Stomach (tissue), 9 donors: Measurements from ENCODE around the gene ZNF709. TPM values are rescaled to one million over a fixed set of nuclear protein-coding genes. Genes with fewer than 3 reads are reported as not detected.

Source experiments
- DNase-seq, 2 donors: peaks; one replicate each; pipeline versions ENCODE4 v3.0.0 to v3.0.0-alpha.2; 2013 to 2019
- H3K27ac ChIP-seq, 5 donors: fragments of 200-600 bp in 4 of 5; sonication (generic) in 4 of 5; one replicate each; pipeline ENCODE4 v1.5.1; 2013 to 2019; ENCODE audit warnings: mild to moderate bottlenecking in 1 of 5, moderate library complexity in 1 of 5
- H3K27me3 ChIP-seq, 3 donors: fragments of 200-600 bp; sonication (generic); one replicate each; pipeline ENCODE4 v1.5.1; 2017 to 2019; ENCODE audit warnings: mixed run types in 1 of 3
- H3K36me3 ChIP-seq, 4 donors: fragments of 200-600 bp; sonication (generic); 1 replicate in 3 of 4; 2 replicates in 1 of 4; pipeline ENCODE4 v1.5.1; 2016 to 2019
- H3K4me1 ChIP-seq, 4 donors: fragments of 200-600 bp; sonication (generic); one replicate each; pipeline ENCODE4 v1.5.1; 2016 to 2019
- H3K4me3 ChIP-seq, 4 donors: fragments of 200-600 bp; sonication (generic) in 3 of 4; one replicate each; pipeline ENCODE4 v1.5.1; 2016 to 2019; ENCODE audit warnings: mild to moderate bottlenecking in 1 of 4
- H3K9me3 ChIP-seq, 4 donors: fragments of 200-600 bp; sonication (generic); one replicate each; pipeline ENCODE4 v1.5.1; 2016 to 2019
- CTCF ChIP-seq, 7 experiments: fragments of 450-650 bp in 4 of 7; fragments of 200-600 bp in 3 of 7; sonication (generic) in 3 of 7; IDR thresholded peaks; one replicate each; pipeline ENCODE4 v1.5.1; 2016 to 2019; ENCODE audit warnings: antibody characterized with exemption in 7 of 7, control low read depth in 2 of 7, mild to moderate bottlenecking in 1 of 7
- EP300 ChIP-seq: sonication (generic); formaldehyde crosslinking; IDR thresholded peaks from one replicate; pipeline ENCODE4 v1.6.1; 2017; ENCODE audit warnings: antibody characterized with exemption
- POLR2A ChIP-seq, 4 donors: fragments of 450-650 bp; IDR thresholded peaks; one replicate each; pipeline ENCODE4 v1.6.1; 2016; ENCODE audit warnings: antibody characterized with exemption in 4 of 4, control low read depth in 2 of 4, mild to moderate bottlenecking in 1 of 4, moderate library complexity in 1 of 4
- POLR2AphosphoS5 ChIP-seq, 3 donors: sonication (generic); formaldehyde crosslinking; IDR thresholded peaks; one replicate each; pipeline ENCODE4 v1.6.1; 2016; ENCODE audit warnings: antibody characterized with exemption in 3 of 3
- WGBS, 5 donors: extraction: QIAGEN DNeasy Blood & Tissue Kit in 3 of 5; methylation state at CpG; one replicate each; pipeline versions ENCODE4 v1.1.5 to v1.1.7; 2013 to 2018; 5-methylcytosine and 5-hydroxymethylcytosine counted together
- intact Hi-C: fragments of 100-400 bp; cut with DNase I; formaldehyde crosslinking; loops from one replicate; pipeline ENCODE4 v1.15.1; 2023; ENCODE audit warnings: low total_unique reads
- polyA plus RNA-seq, 3 donors: library from polyadenylated mRNA; stranded (reverse); fragments of 200-250 nt; gene quantifications; one replicate each; pipeline ENCODE4 v1.2.3, GENCODE V29; 2013
- total RNA-seq, 5 donors: library from RNA; depleted of rRNA; stranded (reverse); fragments of >200 nt; gene quantifications; one replicate each; pipeline versions ENCODE4 v1.1.0 to v1.2.3, GENCODE V29; 2014 to 2016
- donor health status: healthy with polysubstance abuse.
- donor health status: Bipolar disorder and iron deficiency.
- donor health status: healthy.

Gene ZNF709
- total and polyA plus RNA-seq, 8 donors = 0.44 to 8.3 (median 0.63) TPM; not detected in 3

GRCh38 chr19:12521996-12522395, 37.4 kb upstream of the ZNF709 start:
- TF ChIP-seq CTCF (IDR thresholded peaks at IDR 0.05) (no peak), POLR2AphosphoS5 (IDR thresholded peaks at IDR 0.05) (no peak), EP300 (no peak), POLR2A (IDR thresholded peaks at IDR 0.05) (no peak)
- WGBS, 5 donors = 61 to 75% (median 68%) methylated on average over 6 of the region's 6 CpGs
- peaks cover 26 to 56% (median 37%) of the 10 kb centered on the region in 4 donors for H3K36me3 ChIP-seq
- DNase-seq = no peak
- peaks cover 54 to 100% (median 89%) of the 10 kb centered on the region in 4 donors for H3K9me3 ChIP-seq
- H3K4me1 ChIP-seq = no peaks in the 10 kb centered on the region
- no peak overlapping the region for H3K27ac ChIP-seq
- no peak overlapping the region for H3K4me3 ChIP-seq
- intact Hi-C loops = no loop called here
- no peaks in the 10 kb centered on the region for H3K27me3 ChIP-seq

GRCh38 chr19:12513531-12514061, 29.0 kb upstream of the ZNF709 start:
- WGBS, 5 donors = 14 to 21% (median 16%) methylated on average over 16 to 35 of the region's 35 CpGs

GRCh38 chr19:12497032-12497431, 12.4 kb upstream of the ZNF709 start:
- Histone ChIP-seq H3K36me3 (no peaks in the 10 kb centered on the region), H3K27ac (peak overlapping the region in 4 of 5 donors; percentile 25 to 68 (median 54)), H3K4me3 (no peak overlapping the region), H3K9me3 (no peaks in the 10 kb centered on the region), H3K4me1 (peaks cover 0 to 22% (median 11%) of the 10 kb centered on the region in 4 donors), H3K27me3 (no peaks in the 10 kb centered on the region)
- peak in 1 of 2 donors; percentile 62 for DNase-seq
- TF ChIP-seq EP300 (no peak), CTCF (IDR thresholded peaks at IDR 0.05) (no peak), POLR2AphosphoS5 (IDR thresholded peaks at IDR 0.05) (peak in 1 of 3 donors; percentile 7), POLR2A (IDR thresholded peaks at IDR 0.05) (no peak)
- 25 to 70% (median 40%) methylated on average over 4 of the region's 4 CpGs for WGBS, 5 donors
- intact Hi-C loops = loop anchor here (10.0 kb wide), 1 partner anchor 48 kb away; no protein-coding TSS in a partner anchor

More at GRCh38 chr19:12513531-12514061, 29.0 kb upstream of the ZNF709 start:
- TF ChIP-seq CTCF (IDR thresholded peaks at IDR 0.05) (no peak), POLR2AphosphoS5 (IDR thresholded peaks at IDR 0.05) (no peak), POLR2A (IDR thresholded peaks at IDR 0.05) (no peak), EP300 (no peak)
- peaks cover 0 to 14% (median 0%) of the 10 kb centered on the region in 4 donors for H3K36me3 ChIP-seq
- H3K27ac ChIP-seq = no peak overlapping the region
- H3K4me1 ChIP-seq = peaks cover 0 to 15% (median 4%) of the 10 kb centered on the region in 4 donors
- peak in 1 of 2 donors; percentile 58 for DNase-seq
- H3K9me3 ChIP-seq = peaks cover 0 to 43% (median 21%) of the 10 kb centered on the region in 4 donors
- peaks cover 0 to 8% (median 8%) of the 10 kb centered on the region in 3 donors for H3K27me3 ChIP-seq
- intact Hi-C loops = no loop called here
- H3K4me3 ChIP-seq = peak overlapping the region in 3 of 4 donors; percentile 5 to 12 (median 9)

GRCh38 chr19:12496480-12496879, 11.9 kb upstream of the ZNF709 start:
- Histone ChIP-seq H3K27me3 (no peaks in the 10 kb centered on the region), H3K36me3 (no peaks in the 10 kb centered on the region), H3K27ac (peak overlapping the region in 2 of 5 donors; percentile 54 to 91), H3K4me1 (peaks cover 0 to 22% (median 11%) of the 10 kb centered on the region in 4 donors), H3K4me3 (no peak overlapping the region), H3K9me3 (no peaks in the 10 kb centered on the region)
- TF ChIP-seq POLR2AphosphoS5 (IDR thresholded peaks at IDR 0.05) (no peak), POLR2A (IDR thresholded peaks at IDR 0.05) (no peak), CTCF (IDR thresholded peaks at IDR 0.05) (no peak), EP300 (no peak)
- no peak for DNase-seq
- WGBS, 5 donors = 79 to 91% (median 87%) methylated on average over 6 of the region's 6 CpGs
- intact Hi-C loops = loop anchor here (10.0 kb wide), 1 partner anchor 48 kb away; no protein-coding TSS in a partner anchor
